Activated CD4-positive, alpha-beta T cell treated with anti-CD3 and anti-CD28 coated beads, Interleukin-2, amount 50 U/mL, for 16 hours (primary cell): ENCODE results near the gene POU2F1.

Experiments
- DNase-seq: peaks from one replicate; pipeline ENCODE4 v3.0.0-alpha.2; 2020

POU2F1 gene

DNA sequence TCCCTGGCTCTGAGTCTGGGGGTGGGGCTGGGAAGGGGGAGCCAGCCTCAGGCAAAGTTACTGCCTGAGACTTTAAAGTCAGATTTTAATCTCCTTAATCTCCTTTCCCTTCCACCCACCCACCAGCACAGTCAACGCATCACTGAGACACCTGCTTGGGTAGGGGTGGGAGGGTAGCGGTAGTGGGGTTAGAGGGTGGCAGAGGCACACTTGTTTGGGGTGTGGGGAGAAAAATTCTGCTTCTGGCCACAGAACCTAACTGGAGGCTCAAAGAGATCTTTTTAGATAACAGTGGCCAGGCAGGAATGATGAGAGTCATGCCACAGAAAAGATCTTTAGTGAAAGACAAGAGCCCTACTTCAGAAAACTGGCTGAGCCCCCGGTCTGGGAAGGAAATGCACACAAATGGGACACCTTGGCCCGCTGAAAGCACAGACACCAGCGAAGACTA lies 253.5 kb downstream of the POU2F1 start:
- no peak for DNase-seq

DNA sequence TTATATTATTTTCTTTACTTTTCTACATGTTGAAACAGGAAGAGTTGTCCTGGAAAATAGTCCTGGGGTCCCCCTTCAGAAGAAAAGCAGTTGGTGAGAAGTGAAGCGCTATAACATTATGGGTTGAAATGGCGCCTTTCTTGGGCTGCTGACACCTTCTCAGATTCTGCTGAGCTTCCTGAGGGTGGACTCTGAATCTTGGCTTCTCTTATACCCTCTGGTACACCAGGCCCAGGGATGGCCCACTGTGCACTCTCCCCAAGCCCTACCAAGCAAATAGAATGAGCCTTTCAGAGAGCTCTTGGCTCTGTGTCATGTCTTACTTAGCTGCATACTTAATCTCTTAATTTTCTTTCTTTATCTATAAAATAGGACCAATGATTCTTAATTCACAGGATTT lies 255.4 kb downstream of the POU2F1 start:
- DNase-seq, result no peak
